Hair follicular keratinocyte (primary cell): ENCODE measurements around the gene TSPAN5. TPM values are rescaled to one million over a fixed set of nuclear protein-coding genes. Genes with fewer than 3 reads are reported as not detected.

Experiments used
- total RNA-seq: library from RNA; depleted of rRNA; stranded (reverse); fragments of >200 nt; gene quantifications from 2 replicates; pipeline ENCODE4 v1.2.3, GENCODE V29; 2015

Gene TSPAN5
- 39.5 and 55.4 TPM in 2 replicates for total RNA-seq

DNA sequence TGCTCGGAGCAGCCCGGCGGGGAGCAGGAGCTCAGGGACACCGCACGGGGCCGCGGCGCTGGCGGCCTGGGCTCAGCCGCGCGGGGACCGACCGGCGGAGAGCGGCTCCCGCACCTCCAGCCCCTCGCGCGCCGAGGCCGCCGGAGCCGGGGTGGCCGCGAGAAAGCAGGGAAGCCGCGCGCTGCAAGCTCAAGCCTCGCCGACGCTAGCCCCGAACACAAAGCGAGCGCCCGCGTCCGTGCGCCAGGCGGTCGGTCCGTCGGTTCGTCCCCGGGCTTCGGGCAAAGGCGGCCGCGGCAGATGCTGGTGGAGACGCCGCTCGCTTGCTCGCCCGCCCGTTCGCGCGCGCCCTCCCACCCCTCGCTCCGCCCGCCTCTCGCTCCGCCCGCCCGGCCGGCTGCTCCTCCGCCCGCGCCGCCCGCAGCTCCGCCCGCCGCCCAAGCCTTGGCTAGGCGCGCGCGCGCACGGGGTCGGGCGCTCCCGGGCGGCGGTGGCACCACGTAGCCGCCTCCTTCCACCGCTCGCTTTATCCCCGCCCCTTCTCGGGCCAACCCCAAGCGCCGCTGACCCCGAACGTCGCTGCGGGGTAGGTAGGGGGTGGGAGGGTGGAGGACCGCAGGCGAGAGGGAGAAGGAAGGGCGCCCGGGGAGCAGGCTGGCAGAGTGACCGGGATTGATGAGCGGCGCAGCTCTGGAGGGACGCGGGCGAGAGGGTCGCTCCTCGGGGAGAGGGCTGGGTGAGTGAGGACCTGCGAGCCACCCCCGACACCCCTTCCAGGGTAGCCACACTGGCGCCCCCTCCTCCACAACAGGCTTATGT, at the start of gene TSPAN5:
Gene TSPAN5 (minus strand): TSS at position 325 of the 819 bp plus-strand sequence.

